WTC11 (cell line): Measurements from ENCODE around the gene LTBR. TPM values are rescaled to one million over a fixed set of nuclear protein-coding genes. Genes with fewer than 3 reads are reported as not detected.

Experiments used
- ATAC-seq: fragments of 200-7000 bp; cut with Tn5 transposase; 2 replicates; pipeline ENCODE4 v1.10.0; 2021; ENCODE audit warnings: mild to moderate bottlenecking, moderate library complexity
- CTCF ChIA-PET: fragments of 300-600 bp; sonication (Branson Sonifier 250); formaldehyde crosslinking; loops from one replicate; lab custom pipeline; 2021; ENCODE audit warnings: antibody characterized with exemption; lab: Charles Lee
- POLR2A ChIA-PET: fragments of 350-600 bp; sonication (Branson Sonifier 250); formaldehyde crosslinking; loops from one replicate; lab custom pipeline; 2021; ENCODE audit warnings: antibody characterized with exemption; lab: Charles Lee
- DNase-seq: peaks from one replicate; pipeline ENCODE4 v3.0.0; 2021; ENCODE audit warnings: low spot score
- H3K27ac Mint-ChIP-seq: 2 replicates; pipeline ENCODE4 v1.8.0; 2021; ENCODE audit warnings: mixed read lengths
- H3K27me3 Mint-ChIP-seq: 2 replicates; pipeline ENCODE4 v1.8.0; 2021; ENCODE audit warnings: low read depth, mild to moderate bottlenecking, moderate library complexity, mixed read lengths
- H3K36me3 Mint-ChIP-seq: 2 replicates; pipeline ENCODE4 v1.8.0; 2021; ENCODE audit warnings: mixed read lengths
- H3K4me1 Mint-ChIP-seq: 2 replicates; pipeline ENCODE4 v1.8.0; 2022; ENCODE audit warnings: mixed read lengths
- H3K4me3 Mint-ChIP-seq: 2 replicates; pipeline ENCODE4 v1.8.0; 2021; ENCODE audit warnings: mild to moderate bottlenecking, moderate library complexity, mixed read lengths
- H3K9me3 Mint-ChIP-seq: 2 replicates; pipeline ENCODE4 v1.8.0; 2021; ENCODE audit warnings: mixed read lengths
- CBFB ChIP-seq: sonication (generic); formaldehyde crosslinking; IDR thresholded peaks from 2 replicates; pipeline ENCODE4 v1.8.1; 2022; ENCODE audit warnings: mild to moderate bottlenecking, low read depth, missing genetic modification reagents
- CREM ChIP-seq: sonication (generic); formaldehyde crosslinking; IDR thresholded peaks from 2 replicates; pipeline ENCODE4 v1.8.1; 2022; ENCODE audit warnings: mild to moderate bottlenecking, missing genetic modification reagents, moderate library complexity
- RELA ChIP-seq: sonication (generic); formaldehyde crosslinking; IDR thresholded peaks from 2 replicates; pipeline ENCODE4 v1.8.1; 2022; ENCODE audit warnings: missing genetic modification reagents, mild to moderate bottlenecking, borderline replicate concordance
- SMAD3 ChIP-seq: sonication (generic); formaldehyde crosslinking; IDR thresholded peaks from 2 replicates; pipeline ENCODE4 v1.8.0; 2022; ENCODE audit warnings: missing genetic modification reagents, mild to moderate bottlenecking, borderline replicate concordance
- SOX15 ChIP-seq: fragments of 250-450 bp; sonication (Bioruptor Pico); IDR thresholded peaks from 2 replicates; pipeline ENCODE4 v1.9.0; 2021; ENCODE audit warnings: mild to moderate bottlenecking
- ZNF121 ChIP-seq: sonication (generic); formaldehyde crosslinking; IDR thresholded peaks from 2 replicates; pipeline ENCODE4 v1.8.0; 2023; ENCODE audit warnings: missing genetic modification reagents
- ZNF396 ChIP-seq: fragments of 250-450 bp; sonication (Bioruptor Pico); IDR thresholded peaks from 2 replicates; pipeline ENCODE4 v1.8.0; 2021; ENCODE audit warnings: mild to moderate bottlenecking, moderate library complexity, borderline replicate concordance
- ZNF416 ChIP-seq: fragments of 250-450 bp; sonication (Bioruptor Pico); IDR thresholded peaks from 2 replicates; pipeline ENCODE4 v1.9.0; 2021; ENCODE audit warnings: mild to moderate bottlenecking, inconsistent platforms
- ZNF423 ChIP-seq: fragments of 250-450 bp; sonication (Bioruptor Pico); IDR thresholded peaks from 2 replicates; pipeline ENCODE4 v2.1.2; 2022; ENCODE audit warnings: mild to moderate bottlenecking, moderate library complexity
- total RNA-seq: library from RNA; stranded (reverse); gene quantifications from 3 replicates; pipeline ENCODE4 v1.2.3, GENCODE V29; 2021
- TF ChIP-seq, protein P1 (sequence below): sonication (generic); formaldehyde crosslinking; IDR thresholded peaks from 2 replicates; pipeline ENCODE4 v1.8.0; 2022; ENCODE audit warnings: mild to moderate bottlenecking, missing genetic modification reagents
- TF ChIP-seq, protein P2 (sequence below): fragments of 250-450 bp; sonication (Bioruptor Pico); IDR thresholded peaks from 2 replicates; pipeline ENCODE4 v1.9.0; 2021; ENCODE audit warnings: moderate library complexity, mild to moderate bottlenecking, inconsistent platforms, borderline replicate concordance
- TF ChIP-seq, protein P3 (sequence below): sonication (generic); formaldehyde crosslinking; IDR thresholded peaks from 2 replicates; pipeline ENCODE4 v1.8.0; 2022; ENCODE audit warnings: mild to moderate bottlenecking, missing genetic modification reagents
- TF ChIP-seq, protein P4 (sequence below): fragments of 250-450 bp; sonication (Bioruptor Pico); IDR thresholded peaks from 2 replicates; pipeline ENCODE4 v1.9.0; 2021; ENCODE audit warnings: mild to moderate bottlenecking
- TF ChIP-seq, protein P5 (sequence below): fragments of 250-450 bp; sonication (Bioruptor Pico); IDR thresholded peaks from 2 replicates; pipeline ENCODE4 v1.8.0; 2021; ENCODE audit warnings: mild to moderate bottlenecking

The LTBR gene
- total RNA-seq, 1 experiment from 2014 or later: 4.0 TPM

DNA sequence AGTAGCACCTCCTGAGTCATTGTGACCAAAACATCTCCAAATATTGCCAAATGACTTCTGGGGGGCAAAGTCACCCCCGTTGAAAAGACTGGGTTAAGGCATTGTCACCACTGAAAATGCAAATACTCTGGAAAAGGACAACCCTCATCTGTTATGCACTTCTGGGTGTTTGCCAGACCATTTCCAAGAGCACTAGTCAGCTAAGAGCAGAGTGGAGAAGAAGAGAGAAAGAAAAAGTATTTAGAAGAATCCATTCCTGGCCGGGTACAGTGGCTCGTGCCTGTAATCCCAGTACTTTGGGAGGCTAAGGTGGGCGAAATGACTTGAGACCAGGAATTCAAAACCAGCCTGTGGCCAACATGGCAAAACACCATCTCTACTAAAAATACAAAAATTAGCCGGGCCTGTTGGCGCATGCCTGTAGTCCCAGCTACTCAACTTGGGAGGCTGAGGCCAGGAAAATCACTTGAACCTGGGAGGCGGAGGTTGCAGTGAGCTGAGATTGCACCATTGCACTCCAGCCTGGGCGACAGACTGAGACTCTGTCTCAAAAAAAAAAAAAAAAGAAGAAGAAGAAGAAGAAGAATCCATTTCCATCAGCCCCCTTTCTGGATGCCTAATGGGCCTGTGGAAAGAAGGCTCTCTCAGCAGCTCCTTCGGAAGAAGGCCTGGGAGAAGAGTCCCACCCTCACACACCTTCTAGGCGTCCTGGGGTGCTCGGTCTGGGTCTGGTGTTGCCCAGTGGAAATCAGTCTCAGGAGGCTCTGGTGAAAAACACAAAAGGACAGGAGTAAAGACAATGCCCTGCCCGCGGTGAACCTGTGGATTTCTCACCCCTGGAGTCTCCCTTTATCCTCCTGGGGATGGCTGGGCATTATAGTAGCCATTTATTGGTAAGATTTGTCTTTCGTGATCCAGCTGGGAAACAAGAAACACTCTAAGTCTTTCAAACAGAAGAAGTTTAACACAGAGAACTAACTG, 3.5 kb upstream of the LTBR start:
- Mint-ChIP-seq H3K4me1 (peaks cover 69% of the 10 kb centered on the region), H3K27me3 (peaks cover 38% of the 10 kb centered on the region)
- TF ChIP-seq, protein P1, sequence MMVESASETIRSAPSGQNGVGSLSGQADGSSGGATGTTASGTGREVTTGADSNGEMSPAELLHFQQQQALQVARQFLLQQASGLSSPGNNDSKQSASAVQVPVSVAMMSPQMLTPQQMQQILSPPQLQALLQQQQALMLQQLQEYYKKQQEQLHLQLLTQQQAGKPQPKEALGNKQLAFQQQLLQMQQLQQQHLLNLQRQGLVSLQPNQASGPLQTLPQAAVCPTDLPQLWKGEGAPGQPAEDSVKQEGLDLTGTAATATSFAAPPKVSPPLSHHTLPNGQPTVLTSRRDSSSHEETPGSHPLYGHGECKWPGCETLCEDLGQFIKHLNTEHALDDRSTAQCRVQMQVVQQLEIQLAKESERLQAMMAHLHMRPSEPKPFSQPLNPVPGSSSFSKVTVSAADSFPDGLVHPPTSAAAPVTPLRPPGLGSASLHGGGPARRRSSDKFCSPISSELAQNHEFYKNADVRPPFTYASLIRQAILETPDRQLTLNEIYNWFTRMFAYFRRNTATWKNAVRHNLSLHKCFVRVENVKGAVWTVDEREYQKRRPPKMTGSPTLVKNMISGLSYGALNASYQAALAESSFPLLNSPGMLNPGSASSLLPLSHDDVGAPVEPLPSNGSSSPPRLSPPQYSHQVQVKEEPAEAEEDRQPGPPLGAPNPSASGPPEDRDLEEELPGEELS (CRISPR knock-in tag): no peak
- 0 out of 2 replicates have a peak, but pooled peaks have one; percentile 52 for TF ChIP-seq ZNF423

DNA sequence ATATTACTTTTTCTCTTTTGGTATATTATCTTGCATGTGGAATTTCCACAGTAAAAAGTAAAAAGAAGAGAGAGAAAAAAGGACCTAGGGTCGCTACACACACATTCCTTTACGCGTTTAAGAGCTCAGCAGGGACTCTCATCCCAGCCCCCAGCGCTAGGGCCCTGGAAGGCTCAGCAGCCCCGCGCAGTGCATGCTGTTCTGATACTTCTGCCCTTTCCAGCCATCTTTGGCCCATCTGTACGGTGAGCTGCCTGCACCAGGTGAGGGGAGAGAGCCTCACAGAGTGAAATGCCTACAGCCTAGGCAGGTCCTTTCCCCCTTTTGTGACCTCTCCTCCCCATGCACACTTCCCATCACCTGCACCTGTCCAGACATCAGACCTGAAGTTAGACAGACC, 1.6 kb upstream of the LTBR start:
- TF ChIP-seq ZNF416 (CRISPR knock-in tag) (no peak), ZNF396 (CRISPR knock-in tag) (no peak), CBFB (no peak), ZNF121 (CRISPR knock-in tag) (0 out of 2 replicates have a peak, but pooled peaks have one; percentile 27)
- TF ChIP-seq, protein P2, sequence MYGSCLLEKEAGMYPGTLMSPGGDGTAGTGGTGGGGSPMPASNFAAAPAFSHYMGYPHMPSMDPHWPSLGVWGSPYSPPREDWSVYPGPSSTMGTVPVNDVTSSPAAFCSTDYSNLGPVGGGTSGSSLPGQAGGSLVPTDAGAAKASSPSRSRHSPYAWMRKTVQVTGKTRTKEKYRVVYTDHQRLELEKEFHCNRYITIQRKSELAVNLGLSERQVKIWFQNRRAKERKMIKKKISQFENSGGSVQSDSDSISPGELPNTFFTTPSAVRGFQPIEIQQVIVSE (CRISPR knock-in tag): no peak
- 0 out of 2 replicates have a peak, but pooled peaks have one; percentile 10 for ATAC-seq
- ChIA-PET POLR2A (interaction anchor here (0.6 to 1.4 kb wide), 2 partner anchors 8 to 18 kb away, joined by 3 read pairs; no protein-coding TSS in a partner anchor), CTCF (interaction anchor here (1.0 to 2.7 kb wide), 3 partner anchors 53 to 83 kb away, joined by 3 to 13 read pairs (median 5); no protein-coding TSS in a partner anchor)
- Mint-ChIP-seq H3K27me3 (peaks cover 38% of the 10 kb centered on the region), H3K4me3 (no peak overlapping the region), H3K4me1 (peaks cover 58% of the 10 kb centered on the region), H3K36me3 (no peaks in the 10 kb centered on the region), H3K27ac (no peak overlapping the region), H3K9me3 (no peaks in the 10 kb centered on the region)
- DNase-seq: no peak

More for the DNA sequence above, 3.5 kb upstream of the LTBR start:
- H3K36me3 Mint-ChIP-seq: no peaks in the 10 kb centered on the region
- no peak for ATAC-seq
- no peak for DNase-seq
- H3K4me3 Mint-ChIP-seq: no peak overlapping the region
- CTCF ChIA-PET: interaction anchor here (0.6 to 1.0 kb wide), 2 partner anchors 85 to 101 kb away, joined by 3 to 4 read pairs; no protein-coding TSS in a partner anchor
- POLR2A ChIA-PET: interaction anchor here (0.7 kb wide), 1 partner anchor 120 kb away, joined by 3 read pairs; no protein-coding TSS in a partner anchor
- no peak overlapping the region for H3K27ac Mint-ChIP-seq
- H3K9me3 Mint-ChIP-seq: no peaks in the 10 kb centered on the region

DNA sequence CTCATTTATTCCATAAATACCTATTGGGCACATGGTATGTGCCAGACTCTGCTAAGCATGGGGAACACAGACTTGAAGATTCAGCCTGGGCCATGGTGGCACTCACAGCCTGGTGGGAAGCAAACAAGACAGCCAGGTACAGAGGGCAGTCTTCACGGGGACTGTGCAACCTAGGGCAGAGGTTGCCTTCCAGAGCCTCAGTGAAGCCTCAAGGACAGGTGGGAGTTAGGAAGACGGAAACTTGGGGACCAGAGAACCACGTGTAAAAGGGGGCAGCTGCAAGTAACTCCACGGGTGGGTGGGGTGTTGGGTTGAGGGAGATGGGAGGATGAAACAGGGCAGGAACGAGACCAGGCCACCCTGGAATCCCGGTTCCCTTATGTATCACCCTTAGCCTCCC, 980 bp upstream of the LTBR start:
- POLR2A ChIA-PET: interaction anchor here (0.5 to 1.9 kb wide), 5 partner anchors 7 to 113 kb away, joined by 3 to 5 read pairs (median 4); partner anchors contain the start of gene SCNN1A
- no peak for DNase-seq
- Mint-ChIP-seq H3K27me3 (peaks cover 38% of the 10 kb centered on the region), H3K36me3 (no peaks in the 10 kb centered on the region), H3K27ac (no peak overlapping the region), H3K4me3 (no peak overlapping the region), H3K4me1 (peaks cover 59% of the 10 kb centered on the region), H3K9me3 (no peaks in the 10 kb centered on the region)
- TF ChIP-seq, protein P3, sequence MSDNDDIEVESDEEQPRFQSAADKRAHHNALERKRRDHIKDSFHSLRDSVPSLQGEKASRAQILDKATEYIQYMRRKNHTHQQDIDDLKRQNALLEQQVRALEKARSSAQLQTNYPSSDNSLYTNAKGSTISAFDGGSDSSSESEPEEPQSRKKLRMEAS (CRISPR knock-in tag): no peak
- no peak for TF ChIP-seq SOX15 (CRISPR knock-in tag)
- TF ChIP-seq SMAD3 (CRISPR knock-in tag): no peak
- no peak for TF ChIP-seq RELA
- TF ChIP-seq, protein P4, sequence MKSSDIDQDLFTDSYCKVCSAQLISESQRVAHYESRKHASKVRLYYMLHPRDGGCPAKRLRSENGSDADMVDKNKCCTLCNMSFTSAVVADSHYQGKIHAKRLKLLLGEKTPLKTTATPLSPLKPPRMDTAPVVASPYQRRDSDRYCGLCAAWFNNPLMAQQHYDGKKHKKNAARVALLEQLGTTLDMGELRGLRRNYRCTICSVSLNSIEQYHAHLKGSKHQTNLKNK (CRISPR knock-in tag): no peak
- TF ChIP-seq CREM (CRISPR knock-in tag): no peak
- TF ChIP-seq, protein P5, sequence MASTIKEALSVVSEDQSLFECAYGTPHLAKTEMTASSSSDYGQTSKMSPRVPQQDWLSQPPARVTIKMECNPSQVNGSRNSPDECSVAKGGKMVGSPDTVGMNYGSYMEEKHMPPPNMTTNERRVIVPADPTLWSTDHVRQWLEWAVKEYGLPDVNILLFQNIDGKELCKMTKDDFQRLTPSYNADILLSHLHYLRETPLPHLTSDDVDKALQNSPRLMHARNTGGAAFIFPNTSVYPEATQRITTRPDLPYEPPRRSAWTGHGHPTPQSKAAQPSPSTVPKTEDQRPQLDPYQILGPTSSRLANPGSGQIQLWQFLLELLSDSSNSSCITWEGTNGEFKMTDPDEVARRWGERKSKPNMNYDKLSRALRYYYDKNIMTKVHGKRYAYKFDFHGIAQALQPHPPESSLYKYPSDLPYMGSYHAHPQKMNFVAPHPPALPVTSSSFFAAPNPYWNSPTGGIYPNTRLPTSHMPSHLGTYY (CRISPR knock-in tag): no peak
- CTCF ChIA-PET: interaction anchor here (1.0 to 2.7 kb wide), 9 partner anchors 9 to 88 kb away, joined by 3 to 13 read pairs (median 5); partner anchors contain the start of gene VAMP1
- ATAC-seq: no peak
